Right forelimb (tissue), 1 donor: ENCODE results near the gene CTRB1.
A peak's percentile ranks its signal among the peaks of the same experiment; 100 is the strongest.
"Not testable (repeated sequence)": the region's sequence is repeated elsewhere in the genome, so short reads cannot be mapped to it uniquely, and the experiment has no call there.

ENCODE experiments used
- DNase-seq: peaks from one replicate; pipeline ENCODE4 v3.0.0-alpha.2; 2018

Gene CTRB1

GRCh38 chr16:75257886-75258806, 39.4 kb downstream of the CTRB1 start:
- no peak for DNase-seq

GRCh38 chr16:75258807-75259141, 40.0 kb downstream of the CTRB1 start:
- DNase-seq = peak; percentile 37

GRCh38 chr16:75260851-75261589, 42.2 kb downstream of the CTRB1 start:
- no peak for DNase-seq

GRCh38 chr16:75261590-75262078, 42.8 kb downstream of the CTRB1 start:
- no peak for DNase-seq

- no peak for DNase-seq
Observed at GRCh38 chr16:75262104-75262799, 43.5 kb downstream of the CTRB1 start.

GRCh38 chr16:75262800-75263127, 44.0 kb downstream of the CTRB1 start:
- no peak for DNase-seq

- DNase-seq = peak; percentile 54
Observed at GRCh38 chr16:75263291-75263962, 44.6 kb downstream of the CTRB1 start.

GRCh38 chr16:75263963-75264445, 45.2 kb downstream of the CTRB1 start:
- DNase-seq = peak; percentile 58

- peak; percentile 67 for DNase-seq
Observed at GRCh38 chr16:75264457-75264998, 45.7 kb downstream of the CTRB1 start.

GRCh38 chr16:75264999-75265910, 46.5 kb downstream of the CTRB1 start:
- DNase-seq = no peak

GRCh38 chr16:75265911-75266701, 47.3 kb downstream of the CTRB1 start:
- DNase-seq = peak; percentile 88

GRCh38 chr16:75266738-75267630, 48.2 kb downstream of the CTRB1 start:
- DNase-seq = peak; percentile 46

GRCh38 chr16:75267631-75268264, 49.0 kb downstream of the CTRB1 start:
- no peak for DNase-seq

- DNase-seq = not testable (repeated sequence)
Observed at GRCh38 chr16:75269358-75269757, 50.6 kb downstream of the CTRB1 start.

- DNase-seq = no peak
Observed at GRCh38 chr16:75271441-75272096, 52.8 kb downstream of the CTRB1 start.

- no peak for DNase-seq
Observed at GRCh38 chr16:75272097-75272551, 53.3 kb downstream of the CTRB1 start.

GRCh38 chr16:75272629-75273028, 53.8 kb downstream of the CTRB1 start:
- not testable (repeated sequence) for DNase-seq
